ENCODE results near the gene CPA2.

Gene CPA2

DNA sequence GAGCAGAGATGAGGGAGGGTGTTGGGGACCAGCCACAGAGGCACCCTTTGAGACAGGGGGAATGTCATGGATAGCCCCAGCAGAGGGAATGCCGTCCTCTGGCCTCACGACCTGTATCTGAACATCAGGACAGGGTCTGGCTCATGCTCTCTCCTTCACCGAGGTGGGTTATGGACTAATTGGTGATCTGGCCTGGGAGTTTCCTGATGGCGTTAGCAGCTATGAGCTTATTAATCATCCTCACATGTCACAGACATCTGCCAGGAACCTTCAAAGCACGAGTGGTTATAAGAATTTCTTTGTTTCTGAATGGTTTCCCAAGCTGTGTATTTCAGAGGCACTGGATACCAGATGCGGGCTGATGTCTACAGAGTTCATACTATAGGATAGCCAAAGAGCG lies 33.2 kb downstream of the CPA2 start:
- TF ChIP-seq, protein P1, sequence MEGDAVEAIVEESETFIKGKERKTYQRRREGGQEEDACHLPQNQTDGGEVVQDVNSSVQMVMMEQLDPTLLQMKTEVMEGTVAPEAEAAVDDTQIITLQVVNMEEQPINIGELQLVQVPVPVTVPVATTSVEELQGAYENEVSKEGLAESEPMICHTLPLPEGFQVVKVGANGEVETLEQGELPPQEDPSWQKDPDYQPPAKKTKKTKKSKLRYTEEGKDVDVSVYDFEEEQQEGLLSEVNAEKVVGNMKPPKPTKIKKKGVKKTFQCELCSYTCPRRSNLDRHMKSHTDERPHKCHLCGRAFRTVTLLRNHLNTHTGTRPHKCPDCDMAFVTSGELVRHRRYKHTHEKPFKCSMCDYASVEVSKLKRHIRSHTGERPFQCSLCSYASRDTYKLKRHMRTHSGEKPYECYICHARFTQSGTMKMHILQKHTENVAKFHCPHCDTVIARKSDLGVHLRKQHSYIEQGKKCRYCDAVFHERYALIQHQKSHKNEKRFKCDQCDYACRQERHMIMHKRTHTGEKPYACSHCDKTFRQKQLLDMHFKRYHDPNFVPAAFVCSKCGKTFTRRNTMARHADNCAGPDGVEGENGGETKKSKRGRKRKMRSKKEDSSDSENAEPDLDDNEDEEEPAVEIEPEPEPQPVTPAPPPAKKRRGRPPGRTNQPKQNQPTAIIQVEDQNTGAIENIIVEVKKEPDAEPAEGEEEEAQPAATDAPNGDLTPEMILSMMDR (IDR thresholded peaks at IDR 0.05; ENCODE audit: borderline replicate concordance, control extremely low read depth, extremely low read depth, insufficient read depth, missing control alignments) = no peak
- no peak for DNase-seq (ENCODE audit: low spot score)
- in situ Hi-C loops (cut with MboI; ENCODE audit: low sequenced_read_pairs, unreplicated experiment) = no loop called here

DNA sequence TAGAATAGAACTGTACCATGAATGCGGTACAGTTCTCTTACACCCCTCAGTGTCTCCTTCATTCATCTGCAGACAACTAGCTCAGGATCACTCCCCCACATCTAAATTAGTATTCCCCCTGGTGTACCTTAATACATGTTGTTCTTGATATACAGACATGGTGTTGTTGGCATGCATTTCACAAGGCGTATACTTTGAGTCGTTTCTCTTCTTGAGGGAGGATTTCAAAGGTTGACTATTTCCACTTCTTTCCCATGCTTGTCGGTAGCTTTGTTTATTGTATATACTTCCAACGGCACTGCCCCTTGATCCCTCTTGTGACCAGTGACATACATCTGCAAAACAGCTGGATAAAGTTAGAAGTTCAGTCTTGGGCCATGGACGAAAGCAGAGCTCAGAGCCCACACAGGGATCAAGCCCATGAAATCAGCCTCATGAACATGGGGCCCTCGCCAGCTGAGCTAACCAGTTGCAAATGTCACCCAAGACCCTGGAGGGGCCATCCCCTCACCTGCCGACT lies 34.9 kb downstream of the CPA2 start:
- in situ Hi-C loops (cut with MboI; ENCODE audit: low sequenced_read_pairs, unreplicated experiment) = no loop called here
- TF ChIP-seq, protein P1 (IDR thresholded peaks at IDR 0.05; ENCODE audit: borderline replicate concordance, control extremely low read depth, extremely low read depth, insufficient read depth, missing control alignments) = no peak
- no peak for DNase-seq (ENCODE audit: low spot score)

DNA sequence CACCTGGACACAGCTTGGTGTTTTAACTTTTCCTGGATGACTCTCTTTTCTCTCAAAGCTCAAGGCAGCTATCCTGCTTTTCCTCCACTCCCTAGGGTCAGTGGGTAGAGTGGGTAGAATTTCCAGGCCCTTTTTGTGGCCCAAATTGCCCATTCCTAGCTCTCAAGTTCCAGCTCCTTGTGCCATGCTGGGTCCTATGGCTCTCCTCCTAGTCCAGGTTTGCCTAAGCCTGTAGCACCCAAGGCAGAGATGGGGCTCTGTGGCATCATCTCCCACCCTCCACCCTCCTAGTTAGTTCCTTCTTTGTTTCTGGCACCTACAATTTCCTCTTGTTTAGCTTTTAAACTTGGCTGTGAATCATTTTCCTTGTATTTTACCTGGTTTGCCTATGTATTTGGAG lies 36.0 kb downstream of the CPA2 start:
- TF ChIP-seq, protein P1 (IDR thresholded peaks at IDR 0.05; ENCODE audit: borderline replicate concordance, control extremely low read depth, extremely low read depth, insufficient read depth, missing control alignments) = no peak
- in situ Hi-C loops (cut with MboI; ENCODE audit: low sequenced_read_pairs, unreplicated experiment) = no loop called here
- DNase-seq (ENCODE audit: low spot score) = no peak

DNA sequence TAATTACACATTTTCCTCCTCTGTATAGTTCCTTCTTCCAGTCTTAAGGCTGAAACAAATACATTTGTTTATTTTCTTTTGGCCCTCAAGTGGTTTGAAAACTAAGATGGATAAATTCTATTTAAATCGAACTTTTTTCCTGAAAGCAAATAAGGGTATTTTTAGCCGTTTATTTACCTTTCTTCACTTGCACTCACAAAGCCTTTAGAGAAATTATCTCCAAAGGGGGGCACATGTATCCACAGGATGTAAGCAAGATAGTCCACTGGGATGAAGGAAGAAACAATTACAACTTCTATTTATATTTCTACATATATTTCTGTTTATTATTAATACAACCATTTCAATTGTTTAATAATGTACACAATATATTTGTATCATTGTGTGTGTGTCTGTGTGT lies 36.5 kb downstream of the CPA2 start:
- TF ChIP-seq, protein P1 (IDR thresholded peaks at IDR 0.05; ENCODE audit: borderline replicate concordance, control extremely low read depth, extremely low read depth, insufficient read depth, missing control alignments) = no peak
- DNase-seq (ENCODE audit: low spot score) = no peak
- in situ Hi-C loops (cut with MboI; ENCODE audit: low sequenced_read_pairs, unreplicated experiment) = no loop called here

DNA sequence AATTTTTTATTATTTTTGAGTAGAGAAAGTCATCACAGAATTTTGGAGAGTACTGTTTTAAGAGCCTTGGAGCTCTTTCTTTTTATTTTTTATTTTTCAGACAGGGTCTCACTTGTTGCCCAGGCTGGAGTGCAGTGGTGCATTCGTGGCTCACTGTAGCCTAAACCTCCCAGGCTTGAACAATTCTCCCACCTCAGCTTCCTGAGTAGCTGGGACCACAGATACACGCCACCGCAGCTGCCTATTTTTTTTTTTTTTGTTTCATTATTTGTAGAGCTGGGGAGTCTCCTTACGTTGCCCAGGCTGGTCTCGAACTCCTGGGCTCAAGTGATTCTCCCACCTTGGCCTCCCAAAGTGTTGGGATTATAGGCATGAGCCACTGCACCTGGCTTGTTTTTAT lies 36.9 kb downstream of the CPA2 start:
- TF ChIP-seq, protein P1 (IDR thresholded peaks at IDR 0.05; ENCODE audit: borderline replicate concordance, control extremely low read depth, extremely low read depth, insufficient read depth, missing control alignments) = no peak
- in situ Hi-C loops (cut with MboI; ENCODE audit: low sequenced_read_pairs, unreplicated experiment) = no loop called here
- no peak for DNase-seq (ENCODE audit: low spot score)

DNA sequence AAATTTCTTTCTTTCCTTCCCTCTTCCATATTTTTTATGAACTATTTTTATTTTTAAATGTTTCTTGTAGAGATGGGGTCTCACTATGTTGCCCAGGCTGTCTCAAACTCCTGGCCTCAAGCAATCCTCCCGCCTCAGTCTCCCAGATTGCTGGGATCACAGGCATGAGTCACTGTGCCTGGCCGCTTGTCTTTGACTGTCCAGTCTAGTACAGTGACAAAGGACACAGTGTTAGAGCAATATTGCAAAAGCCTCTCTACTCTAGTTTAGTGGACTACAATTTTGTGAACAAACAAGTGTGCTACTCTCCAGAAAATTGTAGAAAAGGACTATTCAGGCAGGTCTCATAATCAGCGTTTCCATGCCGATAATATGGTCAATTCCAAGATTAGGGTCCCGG lies 37.3 kb downstream of the CPA2 start:
- in situ Hi-C loops (cut with MboI; ENCODE audit: low sequenced_read_pairs, unreplicated experiment) = no loop called here
- no peak for DNase-seq (ENCODE audit: low spot score)
- TF ChIP-seq, protein P1 (IDR thresholded peaks at IDR 0.05; ENCODE audit: borderline replicate concordance, control extremely low read depth, extremely low read depth, insufficient read depth, missing control alignments) = no peak

DNA sequence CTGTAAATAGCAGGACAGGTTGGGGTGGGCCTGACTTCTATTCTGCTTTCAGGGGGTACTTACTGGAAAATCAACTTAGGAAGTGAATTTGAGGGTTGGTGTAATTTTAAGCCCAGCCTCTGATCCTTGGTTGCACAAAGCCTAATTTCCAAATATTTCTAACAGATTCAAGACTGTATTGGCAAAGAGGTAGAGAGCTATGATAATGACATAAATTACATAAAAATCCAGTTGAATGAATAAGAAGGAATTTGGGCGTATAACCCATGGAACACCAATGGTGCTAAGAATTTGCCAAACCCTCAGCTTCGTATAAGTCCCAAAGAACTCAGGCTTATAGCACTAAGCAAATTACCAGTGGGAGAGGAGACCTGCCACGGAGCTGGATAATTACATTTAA lies 38.2 kb downstream of the CPA2 start:
- in situ Hi-C loops (cut with MboI; ENCODE audit: low sequenced_read_pairs, unreplicated experiment) = no loop called here
- DNase-seq (ENCODE audit: low spot score) = no peak
- TF ChIP-seq, protein P1 (IDR thresholded peaks at IDR 0.05; ENCODE audit: borderline replicate concordance, control extremely low read depth, extremely low read depth, insufficient read depth, missing control alignments) = no peak

Data from GM13976 (cell line).